HG03571 (cell line): ENCODE results near the gene ACVR1B.

Experiments
- ATAC-seq: cut with Tn5 transposase; IDR thresholded peaks from one replicate; pipeline ENCODE4 v1.9.1; 2021; ENCODE audit not compliant: unreplicated experiment

Gene ACVR1B

DNA sequence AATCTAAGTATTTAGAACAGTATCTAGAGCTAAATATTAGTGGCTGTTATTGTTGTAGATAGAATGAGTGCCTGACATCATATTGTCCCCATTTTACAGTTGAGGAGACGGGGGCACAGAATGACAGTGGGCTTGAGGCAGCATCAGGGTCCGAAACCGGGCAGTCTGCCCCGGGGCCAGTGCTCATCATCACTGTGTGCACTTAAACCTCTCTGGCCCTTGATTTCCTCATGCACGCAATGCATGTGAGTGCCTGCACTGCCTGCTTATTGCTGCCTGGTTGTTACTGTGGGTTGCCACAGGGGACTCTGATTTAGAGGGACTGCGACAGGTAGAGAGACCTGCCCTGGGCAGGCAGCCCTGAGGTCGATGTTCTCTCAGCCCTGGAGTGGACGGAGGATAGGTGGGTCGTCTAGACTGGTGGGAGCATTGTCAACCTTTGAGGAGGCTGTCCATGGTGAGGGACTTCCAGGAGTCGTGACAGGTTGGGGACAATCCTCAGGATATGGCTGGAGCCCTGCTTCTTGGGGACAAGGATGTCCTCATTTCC, 34.4 kb upstream of the ACVR1B start:
- ATAC-seq = no peak

DNA sequence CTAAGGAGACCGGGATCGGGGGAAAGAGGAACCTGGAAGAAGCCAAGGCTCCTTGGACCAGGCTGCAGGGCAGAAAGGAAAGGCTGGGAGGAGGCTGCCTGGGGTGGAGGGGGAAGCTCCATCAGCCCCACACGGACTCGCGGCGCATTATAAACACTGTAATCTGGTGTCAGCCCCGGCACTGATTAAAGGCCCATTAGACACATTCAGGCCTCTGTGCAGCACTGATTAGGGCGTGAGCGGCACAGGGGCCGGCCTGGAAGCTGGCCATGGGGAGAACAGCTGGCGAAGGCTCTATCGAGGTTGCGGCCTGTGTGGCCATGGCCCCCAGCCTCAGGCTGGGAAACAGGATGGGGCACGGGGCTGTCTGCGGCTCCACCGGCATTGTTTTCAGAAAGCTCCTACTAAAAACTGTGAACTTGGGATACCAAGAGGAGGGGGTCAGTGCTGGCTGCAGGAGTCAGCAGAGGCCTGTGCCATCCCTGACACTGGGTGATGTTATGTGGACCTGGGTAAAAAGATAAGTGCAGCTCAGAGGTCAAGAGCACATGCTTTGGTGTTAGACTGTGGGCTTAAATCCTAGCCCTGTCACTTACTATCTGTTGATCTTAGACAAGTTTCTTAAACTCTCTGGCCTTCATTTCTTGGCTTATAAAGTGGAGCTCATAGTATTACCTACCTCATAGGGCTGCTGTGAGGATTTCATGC, 33.6 kb upstream of the ACVR1B start:
- ATAC-seq = no peak

DNA sequence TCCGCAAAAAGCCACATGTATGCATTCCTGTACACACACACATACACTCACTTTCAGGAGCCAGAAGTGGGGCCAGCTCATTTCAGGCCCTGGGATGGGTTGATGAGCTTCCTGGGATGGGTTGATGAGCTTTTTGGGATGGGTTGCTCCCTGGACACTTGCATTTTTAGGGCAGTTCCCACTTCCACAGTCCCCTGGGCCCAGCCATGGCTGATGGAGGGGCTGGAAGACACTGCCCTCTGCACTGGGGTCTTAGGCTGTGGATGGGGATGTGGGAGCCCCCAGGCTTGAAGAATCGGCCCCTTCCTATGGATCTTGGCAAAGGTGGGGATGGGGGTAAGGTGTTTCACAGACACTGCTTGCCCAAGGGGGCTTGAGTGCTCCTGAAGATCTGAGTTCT, 31.5 kb upstream of the ACVR1B start:
- no peak for ATAC-seq

DNA sequence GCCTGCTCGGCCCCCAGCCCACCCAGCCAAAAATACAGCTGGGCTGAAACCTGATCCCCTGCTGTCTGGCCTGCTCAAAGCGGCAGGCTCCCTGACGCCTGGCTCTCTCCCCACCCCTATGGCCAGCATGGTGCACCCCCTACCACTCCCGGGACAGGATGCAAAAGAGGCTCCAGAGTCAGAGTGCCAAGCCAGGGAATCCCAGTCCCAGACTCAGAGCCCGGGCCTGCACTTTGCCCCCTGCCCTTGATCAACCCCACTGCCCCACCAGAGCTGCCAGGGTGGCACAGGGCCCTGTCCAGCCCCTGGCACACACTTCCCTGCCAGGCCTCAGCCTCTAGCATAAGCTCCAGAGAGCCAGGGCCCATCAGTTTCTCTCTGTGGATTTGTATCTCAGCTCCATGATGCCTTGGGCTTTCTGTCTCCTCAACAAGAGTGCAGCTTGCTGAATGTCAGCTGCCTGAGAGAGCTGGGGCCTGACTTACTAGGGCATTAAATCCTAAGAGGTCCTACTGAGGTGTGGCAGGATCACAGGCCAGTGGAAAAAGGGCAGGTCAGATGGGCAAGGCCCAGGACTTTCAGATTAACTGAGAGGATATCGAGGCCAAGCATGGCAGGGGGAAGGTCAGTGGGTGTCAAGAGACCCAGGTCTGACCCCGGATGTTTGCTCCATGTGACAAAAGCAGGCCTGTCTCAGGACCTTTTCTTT, 30.3 kb upstream of the ACVR1B start:
- ATAC-seq = no peak

DNA sequence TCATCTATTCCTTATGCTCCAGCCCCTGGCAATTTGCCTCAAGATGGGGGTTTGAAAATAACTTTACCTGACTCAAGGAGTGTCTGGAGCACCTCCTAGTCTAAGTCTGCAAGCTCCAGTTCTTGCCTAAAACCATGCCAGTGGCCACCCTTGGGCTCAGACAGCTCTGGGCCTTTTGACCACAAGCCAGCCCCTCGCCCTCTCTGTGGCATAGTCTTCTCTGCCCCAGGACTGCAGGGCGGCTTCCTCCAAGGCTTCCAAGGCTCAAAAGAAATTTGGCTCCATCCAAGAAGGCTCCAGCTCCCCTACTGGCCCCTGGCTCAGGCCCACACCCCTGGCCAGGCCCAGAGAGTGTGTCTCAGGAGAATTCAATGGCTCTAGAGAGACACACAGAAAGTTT, 29.4 kb upstream of the ACVR1B start:
- ATAC-seq = no peak

DNA sequence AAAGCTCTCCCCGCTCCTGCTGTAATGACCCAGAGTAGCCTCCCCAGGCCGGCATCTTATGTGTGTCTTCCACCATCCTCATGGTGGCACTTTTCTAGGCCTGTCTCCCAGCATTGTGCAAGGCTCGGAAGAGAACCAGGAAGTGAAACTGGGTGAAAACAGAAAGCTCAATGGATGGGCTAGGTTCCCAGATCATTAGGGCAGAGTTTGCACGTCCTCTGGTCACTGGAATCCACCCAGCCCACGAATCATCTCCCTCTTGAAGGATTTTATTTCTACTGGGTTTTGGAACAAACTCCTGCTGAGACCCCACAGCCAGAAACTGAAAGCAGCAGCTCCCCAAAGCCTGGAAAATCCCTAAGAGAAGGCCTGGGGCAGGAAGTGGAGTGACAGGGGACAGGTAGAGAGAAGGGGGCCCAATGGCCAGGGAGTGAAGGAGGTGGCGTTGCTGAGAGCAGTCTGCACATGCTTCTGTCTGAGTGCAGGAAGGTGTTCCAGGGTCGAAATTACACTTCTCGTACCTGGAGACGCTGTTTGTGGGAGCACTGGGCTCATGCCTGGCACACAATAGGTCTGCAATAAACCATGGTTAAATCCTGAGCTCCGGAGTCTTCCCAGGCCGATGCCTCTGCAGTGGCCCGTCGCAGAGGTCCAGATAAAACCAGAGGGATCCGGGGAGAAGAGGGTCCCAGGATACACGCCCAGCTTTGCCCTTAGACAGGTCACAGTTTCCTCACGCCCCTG, 28.6 kb upstream of the ACVR1B start:
- no peak for ATAC-seq

DNA sequence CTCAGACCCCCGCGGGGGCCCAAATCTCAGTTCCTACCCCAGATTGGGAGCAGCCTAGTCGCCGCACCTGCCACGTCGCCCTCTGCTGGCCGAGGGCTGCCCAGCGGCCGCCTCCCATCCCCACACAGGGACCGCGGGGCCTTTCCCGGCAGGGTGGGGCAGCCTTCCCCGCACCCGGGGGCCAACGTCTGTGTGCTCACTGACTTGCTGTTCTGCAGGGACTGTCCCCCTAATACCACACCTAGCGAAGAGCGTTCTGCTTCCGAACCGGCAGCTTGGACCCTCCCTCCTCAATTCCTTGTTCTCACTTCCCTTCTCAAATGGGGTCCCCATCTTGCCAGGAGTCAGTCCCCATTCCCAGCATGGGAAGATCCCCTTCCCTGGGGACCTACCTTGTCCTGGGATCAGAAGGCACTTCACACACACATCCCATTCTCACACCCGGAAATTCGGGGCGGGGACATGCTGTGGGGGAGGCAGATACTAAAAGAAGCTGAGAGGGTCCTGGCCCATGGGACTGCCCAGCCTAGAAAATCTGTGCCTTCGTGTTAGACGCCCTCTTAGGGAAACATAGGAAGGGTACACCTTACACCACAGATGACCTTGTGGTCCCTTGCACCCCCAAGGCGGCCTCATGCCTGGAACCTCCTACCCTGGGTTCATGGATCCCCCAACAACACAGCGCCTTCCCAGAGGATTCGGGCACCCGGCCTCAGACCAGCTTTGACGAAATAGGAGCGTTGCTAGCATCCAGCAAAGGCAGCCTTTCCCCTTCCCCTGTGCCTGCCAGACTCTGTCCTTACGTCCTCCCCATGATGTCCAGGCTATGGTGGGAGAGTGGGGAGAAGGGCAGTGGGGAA, 27.8 kb upstream of the ACVR1B start:
- no peak for ATAC-seq

DNA sequence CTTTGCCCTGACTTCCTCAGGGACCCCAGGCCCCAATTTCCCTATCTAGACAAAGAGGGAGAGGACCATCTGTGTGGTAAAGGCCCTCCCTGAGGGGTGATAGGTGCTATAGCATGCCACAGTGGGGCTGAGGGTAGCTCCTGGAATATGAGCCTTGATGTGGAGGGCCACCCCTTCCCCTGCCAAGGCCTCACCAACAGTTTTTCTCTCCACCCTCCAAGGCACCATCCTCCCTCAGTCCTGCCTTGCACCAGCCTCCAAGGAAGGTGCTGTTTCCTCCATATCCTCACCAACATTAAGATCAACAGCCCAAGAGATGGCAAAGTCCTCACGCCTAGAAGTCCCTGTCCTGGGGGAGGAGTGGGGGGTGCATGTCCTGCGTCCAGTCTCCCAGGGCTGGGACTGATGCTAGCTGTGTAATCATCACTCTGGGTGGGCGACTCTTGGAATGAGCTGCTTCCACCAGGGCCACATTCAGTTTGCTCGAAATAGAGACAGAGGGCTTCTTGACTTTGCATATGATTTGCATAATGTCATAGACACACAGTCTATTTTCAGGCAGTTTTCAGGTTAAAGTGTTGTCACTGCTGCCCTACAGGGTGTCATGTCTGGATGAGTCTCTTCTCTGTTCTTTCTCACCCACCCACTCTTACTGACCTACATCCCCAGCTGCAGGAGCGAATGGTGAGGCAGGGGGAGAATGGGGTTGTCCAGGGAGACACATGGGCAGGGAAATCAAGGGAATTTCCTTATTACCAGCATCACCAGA, 26.8 kb upstream of the ACVR1B start:
- no peak for ATAC-seq

DNA sequence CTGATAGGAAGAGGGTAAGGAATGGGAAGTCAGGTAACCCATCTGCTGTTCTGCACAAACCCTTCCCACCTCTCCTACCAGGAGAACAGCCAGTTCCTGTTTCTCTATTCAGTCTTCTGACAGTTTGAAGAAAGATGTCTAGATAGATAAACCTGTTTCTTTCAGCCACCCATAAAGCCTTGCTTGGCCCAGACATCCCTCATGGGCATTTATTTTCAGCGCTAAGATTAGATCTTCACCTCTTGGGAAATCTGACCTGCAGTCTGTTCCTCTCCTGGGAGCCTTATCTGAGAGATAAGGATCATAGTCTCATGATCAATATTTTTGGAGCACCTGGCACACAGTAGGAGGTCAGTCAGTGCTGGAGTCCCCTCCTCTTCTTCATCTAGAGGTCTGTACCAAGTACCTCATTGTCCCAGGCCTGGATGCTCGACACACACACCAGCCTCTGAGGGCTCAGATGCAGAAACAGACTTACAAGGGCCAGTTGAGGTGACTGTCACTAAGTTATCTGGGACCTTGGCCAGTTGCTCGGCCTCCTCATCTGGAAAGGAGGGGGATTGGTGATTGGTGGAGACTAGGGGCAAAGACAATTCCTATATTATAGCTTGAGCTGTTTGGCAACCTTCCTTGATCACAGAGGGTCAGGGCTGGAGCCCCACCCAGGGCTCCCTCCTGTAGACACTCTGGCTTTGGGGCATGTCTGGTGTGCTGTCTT, 26.0 kb upstream of the ACVR1B start:
- no peak for ATAC-seq

DNA sequence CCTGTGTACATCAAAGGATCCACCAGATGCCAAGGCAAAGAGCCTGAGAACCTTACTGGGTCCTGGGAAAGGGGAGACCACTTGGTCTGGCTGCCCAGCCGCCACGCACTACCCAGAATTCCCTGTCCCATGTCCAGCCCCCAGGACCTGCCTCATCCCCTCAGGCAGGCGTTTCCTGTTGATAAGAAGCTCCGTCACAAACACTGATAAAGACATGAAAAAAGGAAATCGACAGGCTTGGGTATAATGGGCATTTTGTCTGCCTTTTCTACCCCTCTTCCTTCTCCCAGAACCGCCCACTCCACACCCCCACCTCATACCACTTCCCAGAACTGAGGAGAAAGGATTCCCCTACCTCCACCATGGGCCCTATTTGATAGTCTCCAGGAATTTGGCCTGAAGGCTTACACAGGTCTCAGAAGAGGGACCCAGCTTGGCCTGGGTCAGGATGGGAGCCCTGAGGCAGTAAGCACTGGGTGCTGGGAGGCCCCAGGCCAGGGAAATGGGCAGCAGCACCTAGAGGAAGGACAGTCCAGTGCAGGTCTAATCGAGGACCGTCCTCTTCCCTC, 25.4 kb upstream of the ACVR1B start:
- no peak for ATAC-seq

DNA sequence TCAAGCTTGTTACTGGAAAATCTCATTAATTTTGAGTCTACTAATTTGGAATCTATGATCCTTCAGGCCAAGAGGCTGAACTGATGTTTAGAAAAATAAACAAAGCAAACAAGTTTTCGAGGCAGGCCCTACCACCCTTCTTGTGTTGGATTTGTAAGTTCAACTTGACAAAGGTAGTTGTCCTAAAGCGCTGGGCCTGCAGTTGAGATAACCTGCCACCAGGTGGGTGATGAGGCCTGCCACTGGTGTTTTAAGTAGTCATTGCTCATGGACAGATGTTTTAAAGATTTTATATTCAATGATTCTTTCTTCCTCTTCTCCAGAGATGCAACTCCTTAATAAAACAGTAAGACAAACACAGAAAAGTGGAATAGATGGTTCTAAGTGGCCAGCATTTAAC, 24.8 kb upstream of the ACVR1B start:
- ATAC-seq = no peak

DNA sequence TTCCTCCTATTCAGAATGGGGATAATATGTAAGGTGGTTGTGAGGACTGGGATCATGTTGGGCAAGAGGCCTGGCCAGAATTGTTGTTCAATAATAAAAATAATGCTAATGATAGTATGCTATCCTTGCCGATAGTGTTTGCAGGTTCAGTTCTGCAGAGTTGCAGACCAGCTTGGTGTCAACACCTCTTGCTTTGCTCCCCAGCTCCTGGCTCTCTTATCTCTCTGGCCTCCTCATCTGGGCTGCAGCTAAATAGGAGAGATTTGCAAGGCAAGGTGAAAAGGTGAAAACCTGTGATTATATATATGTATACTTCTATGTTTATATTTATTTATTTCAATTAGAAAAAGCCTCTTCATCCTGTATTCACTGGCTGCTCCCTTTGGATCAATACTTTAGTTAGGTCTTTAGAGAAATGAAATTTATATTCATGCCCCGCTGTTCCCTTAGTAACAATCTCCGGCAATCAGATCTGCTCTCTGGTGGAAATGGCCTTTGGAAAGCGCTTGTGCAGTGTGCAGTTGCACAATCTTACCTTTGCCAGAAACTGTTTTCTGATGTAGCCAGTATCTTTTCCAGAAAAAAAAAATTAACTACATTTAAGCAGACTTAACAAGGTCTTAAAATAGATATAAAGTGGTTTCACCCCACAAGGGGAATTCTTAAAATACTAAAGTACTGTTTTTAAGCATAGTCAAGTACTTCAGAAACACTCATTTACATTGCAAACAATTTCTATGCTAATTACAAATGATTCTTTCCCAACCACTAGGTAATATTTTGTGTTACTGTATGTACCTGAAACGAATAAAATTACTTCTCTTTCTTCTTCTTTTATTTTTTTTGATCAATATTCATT, 19.1 kb upstream of the ACVR1B start:
- no peak for ATAC-seq

DNA sequence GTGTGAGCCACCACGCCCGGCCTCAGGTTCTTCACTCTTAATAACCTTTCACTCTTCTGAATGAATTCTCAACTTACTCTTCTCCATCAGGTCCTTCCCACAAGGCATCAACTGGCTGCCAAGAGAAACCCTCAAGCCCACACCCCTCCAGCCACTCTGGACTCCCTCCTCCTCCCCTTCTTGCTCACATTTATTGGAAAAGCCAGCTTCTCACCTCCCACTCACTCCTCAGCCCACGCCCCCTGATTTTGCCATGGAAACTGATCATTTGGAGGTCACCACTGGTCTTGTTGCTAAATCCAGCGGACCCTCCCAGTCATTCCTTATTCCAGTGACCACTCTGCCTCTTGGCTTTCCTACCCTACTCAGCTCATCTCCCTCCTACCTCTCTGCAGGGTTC, 17.4 kb upstream of the ACVR1B start:
- no peak for ATAC-seq

DNA sequence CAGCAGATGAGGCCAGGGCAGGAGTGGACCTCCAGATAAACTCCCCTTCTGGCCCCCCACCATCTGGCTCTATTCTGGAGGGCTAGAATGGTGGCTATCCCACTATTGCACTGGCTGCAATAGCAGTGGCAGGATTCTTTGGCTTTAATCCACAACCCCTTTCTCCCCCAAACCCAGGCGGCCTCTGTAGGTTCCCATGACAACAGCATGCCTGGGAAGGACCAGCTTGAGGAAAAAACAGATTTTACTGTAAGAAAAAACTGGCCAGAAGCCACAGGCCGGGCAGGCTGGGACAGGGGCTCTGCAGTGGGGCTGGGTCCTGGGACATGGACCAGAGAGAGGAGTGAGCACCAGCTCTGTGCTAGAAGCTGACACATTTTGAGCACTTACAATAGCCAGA, 13.6 kb upstream of the ACVR1B start:
- no peak for ATAC-seq

DNA sequence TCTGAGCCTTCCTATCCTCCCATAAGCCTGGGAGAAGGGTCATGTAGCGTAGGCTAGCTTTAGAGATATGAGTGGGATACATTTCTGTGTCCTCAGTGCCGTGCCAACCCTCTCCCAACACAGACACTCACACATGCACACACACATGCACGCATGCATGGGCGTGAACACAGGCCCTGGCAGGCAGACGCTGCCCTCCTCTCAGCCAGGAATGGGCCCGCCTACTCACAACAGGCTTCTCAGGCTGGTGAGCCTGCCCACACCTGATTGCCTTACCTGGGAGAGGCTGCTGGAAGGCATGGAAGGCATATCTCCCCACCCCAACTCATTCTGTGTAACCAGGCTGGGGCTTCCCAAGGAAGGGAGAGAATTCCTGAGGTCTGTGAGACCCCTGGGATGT, 12.8 kb upstream of the ACVR1B start:
- no peak for ATAC-seq

DNA sequence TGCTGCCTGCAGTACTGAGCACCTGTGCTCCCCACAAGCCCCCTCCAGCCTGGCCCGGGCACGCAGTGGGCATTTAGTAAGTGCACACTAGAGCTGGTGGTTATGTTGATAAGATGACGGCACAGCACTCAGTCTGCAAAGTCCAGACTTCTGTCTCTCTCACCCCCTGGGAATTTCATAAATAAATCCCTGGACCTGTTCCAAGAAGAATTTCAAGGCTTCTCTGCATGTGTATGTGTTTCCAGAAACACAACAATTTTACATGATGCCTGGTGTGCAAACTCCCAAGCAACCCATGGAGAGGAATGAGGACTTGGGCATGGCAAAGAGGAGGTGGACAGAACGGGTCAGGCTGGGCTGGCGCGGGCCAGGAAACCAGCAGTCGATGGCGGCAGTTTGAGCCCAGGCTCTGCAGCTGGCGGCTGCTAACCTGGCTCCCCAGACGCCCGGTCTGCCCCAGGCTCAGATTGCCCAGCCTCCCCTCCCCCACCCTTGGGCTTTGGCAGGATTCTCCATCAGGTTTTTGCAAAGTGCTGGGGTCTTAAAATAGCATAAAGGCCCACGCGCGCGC, 10.4 kb upstream of the ACVR1B start:
- no peak for ATAC-seq

DNA sequence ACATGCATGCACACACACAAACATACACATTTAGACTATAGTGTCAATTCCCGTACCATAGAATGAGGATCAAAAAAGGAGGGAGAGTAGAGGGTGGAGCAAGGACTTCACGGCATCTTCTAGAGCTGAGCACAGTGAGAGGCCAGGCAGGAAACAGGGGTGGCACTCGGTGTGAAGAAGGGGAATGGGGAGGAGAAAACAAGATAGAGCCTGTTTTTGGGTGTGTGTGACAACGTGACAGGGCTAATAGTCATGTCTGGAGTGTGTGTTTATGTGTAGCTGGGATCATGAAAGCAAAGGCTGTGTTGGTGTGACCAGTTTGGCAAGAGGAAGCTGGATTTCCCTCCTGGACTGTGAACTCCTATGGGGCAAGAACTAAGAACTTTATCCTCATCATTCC, 9.9 kb upstream of the ACVR1B start:
- ATAC-seq = no peak

DNA sequence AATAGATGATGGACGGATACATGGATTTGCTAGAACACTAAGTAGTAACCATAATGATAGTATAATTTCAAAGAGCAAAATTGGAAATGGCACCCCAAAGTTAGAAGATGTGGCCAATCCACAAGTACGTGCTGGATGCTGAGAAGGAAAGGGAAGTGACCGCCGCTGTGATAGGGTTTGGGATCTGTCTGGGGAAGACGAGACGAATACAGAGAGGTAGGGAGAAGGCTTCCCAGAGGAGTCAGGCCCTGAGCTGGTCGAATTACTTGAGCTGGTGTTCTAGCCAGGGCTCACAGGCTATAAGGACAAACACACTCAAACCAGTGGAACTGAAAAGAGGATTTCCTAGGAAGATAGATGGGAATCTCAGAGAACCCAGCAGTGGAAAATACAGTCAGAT, 9.4 kb upstream of the ACVR1B start:
- no peak for ATAC-seq
